GM12801 (cell line): ENCODE results near the gene OGFOD3.

Experiments used
- CTCF ChIP-seq: IDR thresholded peaks from one replicate; pipeline ENCODE4 v1.5.1; 2011; ENCODE audit warnings: control low read depth; ENCODE audit not compliant: insufficient read length; ENCODE audit errors: extremely low read depth

Gene OGFOD3

GRCh38 chr17:82416771-82417170 is 1.6 kb downstream of the OGFOD3 start:
- TF ChIP-seq CTCF = no peak

GRCh38 chr17:82416264-82416663 is 2.1 kb downstream of the OGFOD3 start:
- TF ChIP-seq CTCF = no peak

GRCh38 chr17:82415786-82416185 is 2.6 kb downstream of the OGFOD3 start:
- no peak for TF ChIP-seq CTCF

GRCh38 chr17:82415336-82415735 is 3.0 kb downstream of the OGFOD3 start:
- TF ChIP-seq CTCF = no peak

- TF ChIP-seq CTCF = no peak
Measured at GRCh38 chr17:82414548-82415281, 3.7 kb downstream of the OGFOD3 start.

GRCh38 chr17:82412535-82413520 is 5.6 kb downstream of the OGFOD3 start:
- no peak for TF ChIP-seq CTCF

- TF ChIP-seq CTCF = no peak
Measured at GRCh38 chr17:82411396-82412053, 6.9 kb downstream of the OGFOD3 start.
